Germinal center (tissue), 1 donor: ENCODE measurements around the gene STX11.
A peak's percentile ranks its signal among the peaks of the same experiment; 100 is the strongest.

Experiments used
- DNase-seq: peaks from one replicate; pipeline ENCODE4 v3.0.0; 2012; ENCODE audit warnings: mixed read lengths, low spot score

Gene STX11

DNA sequence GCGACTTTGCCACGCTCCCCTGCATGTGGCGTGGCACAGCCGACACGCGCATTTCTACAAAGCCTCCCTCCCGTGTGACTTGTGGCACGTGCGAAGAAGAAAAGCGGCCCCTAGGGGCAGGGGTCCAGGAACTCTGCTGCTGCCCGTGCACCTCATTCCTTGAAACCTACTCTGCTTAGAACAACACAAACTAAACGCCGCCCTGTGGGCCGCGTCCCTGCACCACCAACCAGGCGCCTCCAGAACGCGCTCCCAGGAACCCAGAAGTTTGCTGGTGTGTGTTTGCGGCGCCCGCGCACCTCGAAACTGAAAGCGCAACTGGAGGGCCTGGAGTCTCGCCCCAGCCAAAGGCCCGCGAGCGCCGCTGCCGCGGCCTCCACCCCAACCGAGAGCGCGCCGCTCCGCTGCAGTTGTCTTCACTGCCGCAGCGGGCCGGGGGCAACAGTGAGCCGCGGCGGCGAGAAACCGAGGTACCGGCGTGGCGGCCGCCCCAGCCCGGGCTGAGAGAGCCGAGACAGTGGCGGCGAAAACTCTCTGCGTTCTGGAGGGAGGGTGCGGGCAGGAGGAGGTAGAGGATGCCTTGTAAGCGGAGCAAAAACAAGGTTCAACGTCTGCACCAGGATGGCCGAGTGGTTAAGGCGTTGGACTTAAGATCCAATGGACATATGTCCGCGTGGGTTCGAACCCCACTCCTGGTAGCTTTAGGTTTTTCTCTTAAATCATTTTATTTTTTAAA, 65.8 kb downstream of the STX11 start:
- peak; percentile 92 for DNase-seq

DNA sequence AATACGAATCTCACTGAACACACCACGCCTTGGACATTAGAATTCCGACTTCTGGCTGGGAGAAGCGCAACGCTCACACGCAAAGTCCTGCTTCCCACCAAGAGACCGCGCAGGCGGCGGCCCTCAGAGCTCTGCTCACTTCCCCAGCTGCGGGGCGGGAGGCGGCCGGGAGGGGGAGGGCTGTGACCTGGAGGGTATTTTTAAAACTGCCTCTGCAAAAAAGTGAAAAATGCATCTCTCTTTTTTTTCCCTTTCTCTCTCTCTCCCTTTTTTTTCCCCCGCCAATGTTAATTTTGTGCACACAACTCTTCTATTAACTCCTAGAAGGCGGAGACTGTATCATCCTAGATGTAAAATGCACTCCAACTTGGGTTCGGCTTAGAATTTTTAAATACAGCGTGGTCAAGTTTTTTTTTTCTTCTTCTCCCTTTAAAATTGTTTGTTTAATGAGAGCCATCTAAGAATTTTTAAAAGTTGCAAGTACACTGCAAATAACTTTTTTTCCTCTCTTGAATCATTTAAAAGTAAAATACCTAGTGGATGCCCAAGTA, 66.4 kb downstream of the STX11 start:
- DNase-seq = peak; percentile 81

DNA sequence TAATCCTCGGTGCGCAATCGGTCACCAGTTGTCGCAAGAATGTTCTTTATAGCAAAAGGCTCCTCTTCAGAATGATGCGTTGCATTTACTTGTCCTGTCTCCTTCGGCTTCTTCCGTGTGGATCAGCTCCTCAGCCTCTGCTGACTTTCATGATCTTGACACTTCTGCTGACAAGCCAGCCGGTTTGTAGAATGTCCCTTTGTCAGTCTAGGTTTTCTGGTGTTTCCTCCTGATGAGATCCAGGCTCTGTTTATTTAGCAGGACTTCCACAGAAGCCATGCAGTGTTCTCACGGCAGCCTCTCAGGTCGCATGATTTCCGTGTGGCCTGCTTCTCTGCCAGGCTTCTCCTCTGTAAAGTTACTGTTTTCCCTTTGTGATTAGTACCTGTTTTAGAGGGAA, 66.9 kb downstream of the STX11 start:
- no peak for DNase-seq

DNA sequence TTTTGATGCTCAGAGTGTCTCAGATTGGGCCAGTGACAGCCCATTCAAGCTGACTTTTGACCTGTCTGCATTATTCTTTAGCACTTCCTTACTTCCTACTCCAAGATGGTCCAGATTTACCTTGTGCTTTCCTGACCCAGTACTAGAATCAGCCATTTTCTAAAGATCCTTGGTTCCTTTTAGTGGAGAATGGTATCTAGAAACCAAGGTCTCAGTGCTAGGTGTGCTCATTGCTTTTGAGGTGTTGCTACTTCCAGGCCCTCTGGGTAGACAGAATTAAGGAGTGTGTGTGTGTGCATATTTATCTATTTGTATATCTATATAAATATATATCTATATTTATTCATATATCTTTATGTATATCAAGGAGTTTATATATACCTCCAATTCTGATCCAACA, 67.5 kb downstream of the STX11 start:
- no peak for DNase-seq

DNA sequence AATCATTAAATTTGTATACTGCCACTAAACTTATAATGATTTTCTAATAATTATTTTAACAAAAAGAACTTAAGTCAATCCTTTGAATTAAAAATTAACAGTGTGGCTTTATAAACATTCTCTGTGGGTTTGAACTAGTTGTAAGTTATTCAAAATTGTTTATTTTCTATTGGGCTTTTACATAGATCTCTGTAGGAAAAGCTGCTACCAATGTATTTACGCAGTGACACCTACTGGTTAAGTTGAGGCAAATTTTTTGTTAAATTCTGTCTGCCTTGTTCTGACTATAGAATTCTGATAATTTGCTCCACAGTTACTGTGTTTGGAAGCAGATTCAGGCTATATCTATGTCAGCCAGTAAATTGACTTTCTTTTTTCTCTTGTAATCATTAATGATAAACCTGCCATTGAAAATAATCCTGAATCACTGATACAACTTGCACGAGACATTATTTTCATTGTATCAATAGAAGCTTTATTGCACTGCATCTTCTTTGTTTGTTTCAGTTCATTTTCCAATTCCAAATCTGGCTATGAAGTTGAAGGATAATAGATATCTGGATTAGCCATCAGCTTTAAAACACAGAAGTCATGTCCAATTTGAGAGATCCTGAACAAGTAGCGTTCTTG, 68.9 kb downstream of the STX11 start:
- DNase-seq = peak; percentile 50

DNA sequence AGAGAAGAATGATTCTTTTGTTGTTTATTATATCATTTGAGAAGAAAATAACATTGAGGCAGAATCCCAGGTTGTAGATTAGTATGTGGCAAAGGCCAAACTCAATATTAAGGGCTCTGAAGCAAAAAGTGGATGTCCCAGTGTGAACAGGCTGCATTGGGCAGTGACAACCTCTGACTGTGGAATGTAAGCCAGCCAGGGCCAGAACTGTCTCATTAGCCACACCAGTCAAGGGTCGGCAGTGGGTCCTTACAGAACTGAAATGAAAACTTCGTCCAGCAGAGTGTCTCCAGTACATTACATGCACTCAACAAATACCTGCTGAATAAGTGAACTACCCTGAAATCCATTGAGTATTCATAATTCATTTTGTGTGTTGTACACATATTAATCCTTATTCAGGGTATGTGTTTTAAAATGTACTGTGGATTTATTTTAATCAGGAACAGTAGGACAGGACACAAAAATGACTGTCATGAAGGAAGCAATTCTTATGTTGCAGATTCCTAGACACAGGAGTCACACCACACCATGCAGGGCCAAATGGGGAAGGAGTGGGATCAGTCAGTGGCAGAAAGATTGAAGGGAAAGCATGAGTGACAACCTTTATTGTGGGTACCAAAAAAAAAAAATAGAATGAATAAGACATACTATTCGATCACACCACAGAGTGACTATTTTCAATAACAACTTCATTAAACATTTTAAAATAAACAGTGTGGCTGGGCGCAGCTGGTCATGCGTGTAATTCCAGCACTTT, 69.9 kb downstream of the STX11 start:
- DNase-seq = no peak

DNA sequence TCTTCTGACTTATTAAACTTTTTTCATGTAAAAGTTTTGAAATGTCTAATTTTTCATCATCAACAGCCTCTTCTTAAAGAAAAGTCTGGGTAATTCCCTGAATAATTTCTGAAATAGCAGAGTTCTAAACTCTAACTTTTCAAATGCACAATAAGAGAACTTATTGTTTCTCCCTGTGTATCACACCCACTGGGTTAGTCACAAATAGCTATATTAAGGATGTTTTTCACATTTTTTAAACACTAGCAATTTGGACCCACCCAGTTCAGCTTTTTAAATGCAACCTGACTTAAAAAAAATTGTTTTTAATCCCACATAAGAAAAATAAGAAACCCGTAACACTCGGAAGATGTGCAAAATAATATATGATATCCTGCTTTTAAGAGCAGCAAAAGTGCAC, 73.4 kb downstream of the STX11 start:
- DNase-seq = no peak

DNA sequence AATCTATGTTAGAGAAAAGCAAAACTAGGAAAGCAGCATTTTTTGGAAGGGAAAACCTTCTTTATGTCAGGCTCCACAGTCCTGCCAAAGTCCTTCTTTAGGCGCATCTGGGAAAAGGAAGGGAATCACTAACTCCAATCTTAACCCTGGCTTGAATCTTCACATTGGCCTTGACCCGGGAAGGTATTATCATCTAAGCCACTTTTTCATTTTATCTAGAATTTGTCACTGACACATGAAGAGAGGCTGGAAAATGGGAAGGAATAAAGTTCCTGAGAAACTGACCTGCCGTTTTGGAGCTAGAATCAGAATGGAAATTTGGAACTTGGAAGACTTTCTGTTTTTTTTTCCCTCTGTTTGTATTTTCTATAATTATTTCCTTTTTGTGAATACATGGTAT, 81.4 kb downstream of the STX11 start:
- no peak for DNase-seq

GRCh38 chr6:144232176-144232831, 82.0 kb downstream of the STX11 start:
- DNase-seq = no peak

GRCh38 chr6:144232832-144233230, 82.5 kb downstream of the STX11 start:
- no peak for DNase-seq

DNA sequence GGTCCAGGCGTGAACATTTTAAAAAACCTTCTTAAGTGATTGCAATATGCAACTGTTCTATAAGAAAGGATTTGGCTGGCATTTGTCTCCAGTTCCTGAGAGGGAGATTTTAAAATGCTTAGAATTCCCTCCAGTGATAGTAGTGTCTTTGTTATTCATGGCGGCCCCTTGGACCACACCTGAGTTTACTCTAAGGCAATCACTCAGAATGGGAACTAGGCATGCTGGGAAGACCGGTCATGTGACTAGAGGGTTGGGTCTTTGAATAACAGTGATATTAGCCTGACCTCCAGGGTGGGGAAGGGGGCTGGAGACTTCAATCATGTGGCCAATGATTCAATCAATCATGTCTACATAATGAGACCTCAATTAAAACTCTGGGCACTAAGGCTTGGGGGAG, 84.1 kb downstream of the STX11 start:
- no peak for DNase-seq

DNA sequence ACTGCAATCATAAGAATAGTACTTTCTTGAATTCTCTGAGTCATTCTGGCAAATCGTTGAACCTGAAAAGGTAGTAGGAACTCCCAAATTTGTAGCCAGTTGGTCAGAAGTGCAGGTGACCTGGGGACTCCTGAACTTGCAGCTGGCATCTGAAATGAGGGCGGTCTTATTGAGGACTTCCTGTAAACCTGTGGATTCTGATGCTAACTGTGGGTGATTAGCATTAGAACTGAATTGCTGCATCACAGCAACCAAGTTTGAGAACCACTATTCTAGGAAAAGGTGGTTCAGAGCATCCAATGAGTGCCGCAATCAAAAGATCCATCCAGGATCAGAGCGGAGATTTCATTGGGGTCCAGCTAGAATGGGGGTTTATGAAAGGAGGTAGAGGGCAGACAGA, 84.6 kb downstream of the STX11 start:
- DNase-seq = no peak
